ENCODE results near the gene FUOM.
A peak's percentile ranks its signal among the peaks of the same experiment; 100 is the strongest.

Gene FUOM

DNA sequence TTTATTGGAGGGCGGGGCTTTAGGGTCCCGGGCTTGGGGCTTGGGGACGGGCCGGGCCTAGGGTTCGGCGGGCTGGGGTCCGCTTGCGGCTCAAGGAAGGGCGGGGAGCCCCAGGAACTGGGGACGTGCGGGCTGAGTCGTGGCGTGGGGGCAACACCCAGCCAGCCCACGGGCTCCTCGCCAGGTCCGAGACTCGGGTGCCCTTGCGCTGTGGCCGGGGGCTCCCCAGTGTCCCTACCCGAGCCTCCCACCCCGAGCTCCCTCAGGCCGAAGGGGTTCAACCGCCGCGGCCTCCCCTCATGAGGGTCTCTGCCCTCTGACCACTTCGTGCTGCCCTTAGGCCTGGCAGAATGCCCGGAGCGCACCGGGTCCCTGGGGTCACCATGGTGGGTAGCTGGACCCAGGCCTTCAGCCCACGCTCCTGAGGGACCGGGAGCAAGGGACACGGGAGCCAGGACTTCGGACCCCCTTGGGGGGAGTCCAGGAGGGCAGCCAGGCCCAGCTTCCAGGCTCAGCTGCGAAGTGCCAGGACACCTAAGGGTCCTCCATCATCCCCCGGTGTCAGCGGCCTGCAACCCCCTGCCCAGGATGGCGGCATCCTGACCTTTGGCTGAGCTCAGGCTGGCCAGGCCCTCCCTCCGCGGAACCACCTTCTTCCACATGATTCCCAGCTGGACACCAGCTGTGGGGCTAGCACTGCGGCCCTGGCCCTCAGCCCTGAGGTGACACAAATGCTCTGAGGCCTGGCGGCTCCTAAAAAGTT lies 524 bp upstream of the FUOM start:
- Histone ChIP-seq H2AK5ac (ENCODE audit: low read depth, low read length) (peak overlapping the region; percentile 100), H2BK120ac (ENCODE audit: low read depth, low read length) (peak overlapping the region; percentile 72), H2BK5ac (ENCODE audit: low read length) (no peak overlapping the region), H2AFZ (ENCODE audit: low read length) (no peak overlapping the region), H3K79me1 (ENCODE audit: low read depth, low read length) (peaks cover 8% of the 10 kb centered on the region), H3K9ac (ENCODE audit: low read depth, low read length, poor library complexity) (no peak overlapping the region), H3K27me3 (ENCODE audit: control insufficient read depth in 3 of 3, insufficient read depth in 3 of 3, low read depth in 1 of 3, low read length in 3 of 3) (peaks cover 0 to 2% (median 0%) of the 10 kb centered on the region in 3 experiments), H2BK12ac (ENCODE audit: low read length) (peak overlapping the region; percentile 6), H3K9me3 (replicated peaks in 1 of 2; ENCODE audit: control insufficient read depth in 2 of 2, insufficient read depth in 1 of 2, low read depth in 1 of 2, low read length in 2 of 2) (peaks cover 0 to 6% of the 10 kb centered on the region in 2 donors), H3K14ac (ENCODE audit: low read length) (peak overlapping the region; percentile 71), H3K4me1 (ENCODE audit: control insufficient read depth in 2 of 2, insufficient read depth in 1 of 2, low read depth in 1 of 2, low read length in 2 of 2) (peaks cover 0 to 6% of the 10 kb centered on the region in 2 donors), H3K27ac (replicated peaks; ENCODE audit: low read length) (no peak overlapping the region), H3K4me3 (ENCODE audit: low read length in 2 of 2) (no peak overlapping the region), H3K18ac (ENCODE audit: low read length) (peak overlapping the region; percentile 80), H3K23ac (ENCODE audit: low read depth, low read length, poor library complexity) (peak overlapping the region; percentile 80), H4K8ac (ENCODE audit: low read depth, low read length) (peak overlapping the region; percentile 43), H3K4me2 (ENCODE audit: insufficient read depth, low read length, poor library complexity, severe bottlenecking) (no peak overlapping the region), H4K91ac (ENCODE audit: low read depth, low read length, poor library complexity) (peak overlapping the region; percentile 53), H3K4ac (ENCODE audit: low read length) (no peak overlapping the region), H2BK15ac (ENCODE audit: low read length) (peak overlapping the region; percentile 92), H3K36me3 (replicated peaks in 1 of 2; ENCODE audit: control insufficient read depth in 2 of 2, insufficient read depth in 2 of 2, low read length in 2 of 2) (peaks cover 18 to 20% of the 10 kb centered on the region in 2 donors)
- WGBS, 2 donors (ENCODE audit: extremely low coverage in 2 of 2, insufficient read length in 2 of 2, insufficient replicate concordance in 1 of 2): no CpG with 5 or more reads among the region's 41 CpGs
- DNase-seq (ENCODE audit: low spot score): no peak

DNA sequence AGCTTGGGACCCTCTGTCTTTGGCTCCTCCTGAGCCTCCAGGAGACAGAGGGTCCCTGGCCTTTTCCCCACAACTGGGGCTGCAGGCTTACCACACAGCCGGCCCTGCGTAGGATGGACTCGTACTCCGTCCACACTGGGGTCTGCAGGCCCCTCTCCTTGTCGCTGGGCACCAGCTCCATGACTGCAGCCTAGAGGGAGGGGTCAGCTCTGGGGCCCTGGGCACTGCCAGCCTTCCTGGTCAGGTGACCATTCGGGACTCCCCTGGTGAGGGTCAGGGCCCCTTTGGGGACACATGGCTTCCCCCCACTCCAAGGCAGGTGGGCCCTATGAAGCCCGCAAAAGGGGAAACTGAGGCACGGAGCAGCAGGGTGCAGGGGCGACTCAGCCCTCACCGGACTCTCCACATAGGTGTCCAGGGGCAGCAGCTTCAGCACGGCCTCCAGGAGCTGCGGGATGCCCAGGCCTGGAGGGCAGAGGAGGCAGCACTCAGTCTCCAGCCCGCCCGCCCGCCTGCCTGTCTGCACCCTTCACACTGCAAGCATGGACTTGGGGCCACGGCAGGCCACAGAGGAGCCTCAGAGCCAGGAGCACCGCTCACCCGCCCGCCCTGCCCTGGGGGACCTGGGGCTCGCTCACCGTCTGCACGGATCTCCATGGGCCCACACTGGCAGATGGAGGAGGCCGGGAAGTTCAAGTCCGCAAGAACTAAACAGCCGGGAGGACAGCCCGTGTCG lies 1.1 kb downstream of the FUOM start:
- peak overlapping the region; percentile 72 for H2BK120ac ChIP-seq (ENCODE audit: low read depth, low read length)
- no peak for DNase-seq (ENCODE audit: low spot score)
- peak overlapping the region; percentile 98 for H2AK5ac ChIP-seq (ENCODE audit: low read depth, low read length)
- peaks cover 0 to 6% of the 10 kb centered on the region in 2 donors for H3K9me3 ChIP-seq (replicated peaks in 1 of 2; ENCODE audit: control insufficient read depth in 2 of 2, insufficient read depth in 1 of 2, low read depth in 1 of 2, low read length in 2 of 2)
- H4K91ac ChIP-seq (ENCODE audit: low read depth, low read length, poor library complexity): no peak overlapping the region
- peak overlapping the region; percentile 61 to 91 for H3K4me3 ChIP-seq (ENCODE audit: low read length in 2 of 2)
- H3K9ac ChIP-seq (ENCODE audit: low read depth, low read length, poor library complexity): peak overlapping the region; percentile 95
- peak overlapping the region; percentile 89 for H2BK15ac ChIP-seq (ENCODE audit: low read length)
- H3K4me2 ChIP-seq (ENCODE audit: insufficient read depth, low read length, poor library complexity, severe bottlenecking): peak overlapping the region; percentile 91
- peak overlapping the region; percentile 99 for H3K23ac ChIP-seq (ENCODE audit: low read depth, low read length, poor library complexity)
- H3K4ac ChIP-seq (ENCODE audit: low read length): peak overlapping the region; percentile 2
- no CpG with 5 or more reads among the region's 27 CpGs for WGBS, 2 donors (ENCODE audit: extremely low coverage in 2 of 2, insufficient read length in 2 of 2, insufficient replicate concordance in 1 of 2)
- H3K27me3 ChIP-seq (ENCODE audit: control insufficient read depth in 3 of 3, insufficient read depth in 3 of 3, low read depth in 1 of 3, low read length in 3 of 3): peaks cover 0 to 2% (median 0%) of the 10 kb centered on the region in 3 experiments
- peak overlapping the region; percentile 84 for H2AFZ ChIP-seq (ENCODE audit: low read length)
- H3K18ac ChIP-seq (ENCODE audit: low read length): peak overlapping the region; percentile 97
- H3K27ac ChIP-seq (replicated peaks; ENCODE audit: low read length): no peak overlapping the region
- peaks cover 4 to 5% of the 10 kb centered on the region in 2 donors for H3K36me3 ChIP-seq (replicated peaks in 1 of 2; ENCODE audit: control insufficient read depth in 2 of 2, insufficient read depth in 2 of 2, low read length in 2 of 2)
- no peak overlapping the region for H4K8ac ChIP-seq (ENCODE audit: low read depth, low read length)
- peak overlapping the region; percentile 84 for H3K14ac ChIP-seq (ENCODE audit: low read length)
- peaks cover 0 to 6% of the 10 kb centered on the region in 2 donors for H3K4me1 ChIP-seq (ENCODE audit: control insufficient read depth in 2 of 2, insufficient read depth in 1 of 2, low read depth in 1 of 2, low read length in 2 of 2)
- H3K79me1 ChIP-seq (ENCODE audit: low read depth, low read length): peaks cover 9% of the 10 kb centered on the region
- peak overlapping the region; percentile 58 for H2BK12ac ChIP-seq (ENCODE audit: low read length)
- peak overlapping the region; percentile 66 for H2BK5ac ChIP-seq (ENCODE audit: low read length)

DNA sequence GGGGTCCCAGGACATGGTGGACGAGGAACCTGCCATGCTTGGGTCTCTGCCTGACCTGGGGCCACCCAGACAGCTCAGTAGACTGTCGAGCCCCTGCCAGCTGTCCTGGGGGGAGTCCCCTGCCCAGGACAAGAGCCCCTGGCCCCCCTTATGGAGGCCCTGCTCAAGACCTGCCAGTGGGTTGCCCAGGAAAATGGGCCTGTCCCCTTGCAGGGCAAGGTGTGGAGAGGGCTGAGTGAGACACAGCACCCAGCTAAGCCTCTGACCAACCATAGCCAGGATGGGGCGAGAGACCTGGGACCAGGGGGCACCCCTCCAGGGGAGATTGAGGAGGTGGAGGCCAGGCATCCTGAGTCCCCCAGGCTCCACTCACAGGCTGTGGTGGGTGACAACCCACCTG lies 1.8 kb downstream of the FUOM start:
- Histone ChIP-seq H2AFZ (ENCODE audit: low read length) (no peak overlapping the region), H3K4me3 (ENCODE audit: low read length in 2 of 2) (no peak overlapping the region), H3K23ac (ENCODE audit: low read depth, low read length, poor library complexity) (no peak overlapping the region), H3K4me1 (ENCODE audit: control insufficient read depth in 2 of 2, insufficient read depth in 1 of 2, low read depth in 1 of 2, low read length in 2 of 2) (peaks cover 0 to 6% of the 10 kb centered on the region in 2 donors), H3K4ac (ENCODE audit: low read length) (no peak overlapping the region), H3K27ac (replicated peaks; ENCODE audit: low read length) (no peak overlapping the region), H2BK5ac (ENCODE audit: low read length) (no peak overlapping the region), H3K4me2 (ENCODE audit: insufficient read depth, low read length, poor library complexity, severe bottlenecking) (no peak overlapping the region), H3K9me3 (replicated peaks in 1 of 2; ENCODE audit: control insufficient read depth in 2 of 2, insufficient read depth in 1 of 2, low read depth in 1 of 2, low read length in 2 of 2) (no peaks in the 10 kb centered on the region), H3K18ac (ENCODE audit: low read length) (no peak overlapping the region), H3K27me3 (ENCODE audit: control insufficient read depth in 3 of 3, insufficient read depth in 3 of 3, low read depth in 1 of 3, low read length in 3 of 3) (peaks cover 0 to 2% (median 0%) of the 10 kb centered on the region in 3 experiments), H4K8ac (ENCODE audit: low read depth, low read length) (peak overlapping the region; percentile 65), H2BK120ac (ENCODE audit: low read depth, low read length) (no peak overlapping the region), H4K91ac (ENCODE audit: low read depth, low read length, poor library complexity) (no peak overlapping the region), H2AK5ac (ENCODE audit: low read depth, low read length) (no peak overlapping the region), H3K36me3 (replicated peaks in 1 of 2; ENCODE audit: control insufficient read depth in 2 of 2, insufficient read depth in 2 of 2, low read length in 2 of 2) (peaks cover 0 to 4% of the 10 kb centered on the region in 2 donors), H3K9ac (ENCODE audit: low read depth, low read length, poor library complexity) (peak overlapping the region; percentile 70), H2BK15ac (ENCODE audit: low read length) (no peak overlapping the region), H3K79me1 (ENCODE audit: low read depth, low read length) (peaks cover 9% of the 10 kb centered on the region), H2BK12ac (ENCODE audit: low read length) (no peak overlapping the region), H3K14ac (ENCODE audit: low read length) (peak overlapping the region; percentile 38)
- DNase-seq (ENCODE audit: low spot score): no peak
- no CpG with 5 or more reads among the region's 3 CpGs for WGBS, 2 donors (ENCODE audit: extremely low coverage in 2 of 2, insufficient read length in 2 of 2, insufficient replicate concordance in 1 of 2)

DNA sequence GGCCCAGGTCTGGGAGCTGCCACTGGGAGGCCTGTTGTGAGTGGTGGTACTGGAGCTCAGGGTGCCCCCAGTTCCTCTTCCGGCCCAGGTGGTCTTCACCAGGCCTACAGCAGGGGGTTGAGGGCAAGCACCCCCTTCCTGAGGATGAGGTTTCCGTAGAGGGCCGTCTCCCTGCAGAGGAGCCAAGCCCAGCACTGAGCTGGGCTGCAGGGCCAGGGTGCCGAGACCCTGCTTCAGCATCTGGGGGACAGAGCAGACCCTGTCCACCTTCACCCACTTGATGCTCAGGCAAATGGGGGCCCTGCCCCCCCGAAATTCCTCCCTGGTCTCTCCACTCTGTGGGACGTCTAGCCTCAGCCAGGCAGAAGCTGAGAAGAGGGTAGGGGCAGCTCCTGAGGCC lies 2.6 kb downstream of the FUOM start:
- Histone ChIP-seq H2BK12ac (ENCODE audit: low read length) (no peak overlapping the region), H3K4me1 (ENCODE audit: control insufficient read depth in 2 of 2, insufficient read depth in 1 of 2, low read depth in 1 of 2, low read length in 2 of 2) (peaks cover 0 to 6% of the 10 kb centered on the region in 2 donors), H3K4ac (ENCODE audit: low read length) (no peak overlapping the region), H4K8ac (ENCODE audit: low read depth, low read length) (no peak overlapping the region), H3K18ac (ENCODE audit: low read length) (no peak overlapping the region), H3K79me1 (ENCODE audit: low read depth, low read length) (peaks cover 13% of the 10 kb centered on the region), H3K4me3 (ENCODE audit: low read length in 2 of 2) (no peak overlapping the region), H3K36me3 (replicated peaks in 1 of 2; ENCODE audit: control insufficient read depth in 2 of 2, insufficient read depth in 2 of 2, low read length in 2 of 2) (peaks cover 0 to 4% of the 10 kb centered on the region in 2 donors), H2BK120ac (ENCODE audit: low read depth, low read length) (no peak overlapping the region), H2AK5ac (ENCODE audit: low read depth, low read length) (no peak overlapping the region), H3K9me3 (replicated peaks in 1 of 2; ENCODE audit: control insufficient read depth in 2 of 2, insufficient read depth in 1 of 2, low read depth in 1 of 2, low read length in 2 of 2) (no peaks in the 10 kb centered on the region), H3K14ac (ENCODE audit: low read length) (no peak overlapping the region), H3K4me2 (ENCODE audit: insufficient read depth, low read length, poor library complexity, severe bottlenecking) (no peak overlapping the region), H4K91ac (ENCODE audit: low read depth, low read length, poor library complexity) (no peak overlapping the region), H3K23ac (ENCODE audit: low read depth, low read length, poor library complexity) (no peak overlapping the region), H3K9ac (ENCODE audit: low read depth, low read length, poor library complexity) (no peak overlapping the region), H3K27ac (replicated peaks; ENCODE audit: low read length) (no peak overlapping the region), H3K27me3 (ENCODE audit: control insufficient read depth in 3 of 3, insufficient read depth in 3 of 3, low read depth in 1 of 3, low read length in 3 of 3) (peaks cover 0 to 2% (median 0%) of the 10 kb centered on the region in 3 experiments), H2BK15ac (ENCODE audit: low read length) (no peak overlapping the region), H2AFZ (ENCODE audit: low read length) (no peak overlapping the region), H2BK5ac (ENCODE audit: low read length) (no peak overlapping the region)
- WGBS, 2 donors (ENCODE audit: extremely low coverage in 2 of 2, insufficient read length in 2 of 2, insufficient replicate concordance in 1 of 2): no CpG with 5 or more reads among the region's 6 CpGs
- no peak for DNase-seq (ENCODE audit: low spot score)

All from neuronal stem cell (in vitro differentiated cells).